Measurements from ENCODE around the gene EMC8. TPM values are rescaled to one million over a fixed set of nuclear protein-coding genes. Genes with fewer than 3 reads are reported as not detected.

The EMC8 gene
- total RNA-seq, 2 donors from 2014 or later: 60.1 to 67.6 TPM

GRCh38 chr16:85774811-85775210 lies 24.5 kb downstream of the EMC8 start:
- Mint-ChIP-seq H3K27ac (no peak overlapping the region), H3K4me3 (no peak overlapping the region), H3K4me1 (no peaks in the 10 kb centered on the region), H3K27me3 (ENCODE audit: insufficient read depth) (no peaks in the 10 kb centered on the region), H3K9me3 (no peaks in the 10 kb centered on the region), H3K36me3 (ENCODE audit: low read depth) (peaks cover 62% of the 10 kb centered on the region)
- H3K4me3 ChIP-seq (ENCODE audit: low read length): no peak overlapping the region
- no peaks in the 10 kb centered on the region for H3K4me1 ChIP-seq (ENCODE audit: control insufficient read depth, insufficient read depth, low read length)
- no peak overlapping the region for H3K9ac ChIP-seq (ENCODE audit: extremely low read depth, low read length, poor library complexity, severe bottlenecking)
- DNase-seq: no peak
- H3K36me3 ChIP-seq (ENCODE audit: control insufficient read depth, insufficient read depth, low read length): peaks cover 50% of the 10 kb centered on the region
- H3K27me3 ChIP-seq (ENCODE audit: control insufficient read depth, insufficient read depth, low read length, poor library complexity, severe bottlenecking): no peaks in the 10 kb centered on the region
- TF ChIP-seq, protein P1, sequence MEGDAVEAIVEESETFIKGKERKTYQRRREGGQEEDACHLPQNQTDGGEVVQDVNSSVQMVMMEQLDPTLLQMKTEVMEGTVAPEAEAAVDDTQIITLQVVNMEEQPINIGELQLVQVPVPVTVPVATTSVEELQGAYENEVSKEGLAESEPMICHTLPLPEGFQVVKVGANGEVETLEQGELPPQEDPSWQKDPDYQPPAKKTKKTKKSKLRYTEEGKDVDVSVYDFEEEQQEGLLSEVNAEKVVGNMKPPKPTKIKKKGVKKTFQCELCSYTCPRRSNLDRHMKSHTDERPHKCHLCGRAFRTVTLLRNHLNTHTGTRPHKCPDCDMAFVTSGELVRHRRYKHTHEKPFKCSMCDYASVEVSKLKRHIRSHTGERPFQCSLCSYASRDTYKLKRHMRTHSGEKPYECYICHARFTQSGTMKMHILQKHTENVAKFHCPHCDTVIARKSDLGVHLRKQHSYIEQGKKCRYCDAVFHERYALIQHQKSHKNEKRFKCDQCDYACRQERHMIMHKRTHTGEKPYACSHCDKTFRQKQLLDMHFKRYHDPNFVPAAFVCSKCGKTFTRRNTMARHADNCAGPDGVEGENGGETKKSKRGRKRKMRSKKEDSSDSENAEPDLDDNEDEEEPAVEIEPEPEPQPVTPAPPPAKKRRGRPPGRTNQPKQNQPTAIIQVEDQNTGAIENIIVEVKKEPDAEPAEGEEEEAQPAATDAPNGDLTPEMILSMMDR (conservative IDR thresholded peaks at IDR 0.05): no peak
- H3K9me3 ChIP-seq (ENCODE audit: control insufficient read depth, low read length): no peaks in the 10 kb centered on the region
- no peak overlapping the region for H3K27ac ChIP-seq (ENCODE audit: low read depth, low read length)
- 61 to 94% methylated on average over 2 to 8 of the region's 8 CpGs for WGBS, 2 experiments (ENCODE audit: insufficient coverage in 1 of 2, insufficient read length in 1 of 2)

- H3K27ac ChIP-seq (ENCODE audit: low read depth, low read length): no peak overlapping the region
- TF ChIP-seq, protein P1 (conservative IDR thresholded peaks at IDR 0.05): no peak
- peaks cover 43% of the 10 kb centered on the region for H3K36me3 ChIP-seq (ENCODE audit: control insufficient read depth, insufficient read depth, low read length)
- no peaks in the 10 kb centered on the region for H3K9me3 Mint-ChIP-seq
- H3K27me3 Mint-ChIP-seq (ENCODE audit: insufficient read depth): no peaks in the 10 kb centered on the region
- no peak overlapping the region for H3K4me3 Mint-ChIP-seq
- H3K27ac Mint-ChIP-seq: no peak overlapping the region
- no peak overlapping the region for H3K4me3 ChIP-seq (ENCODE audit: low read length)
- H3K9ac ChIP-seq (ENCODE audit: extremely low read depth, low read length, poor library complexity, severe bottlenecking): no peak overlapping the region
- no peaks in the 10 kb centered on the region for H3K4me1 Mint-ChIP-seq
- peaks cover 57% of the 10 kb centered on the region for H3K36me3 Mint-ChIP-seq (ENCODE audit: low read depth)
- no peaks in the 10 kb centered on the region for H3K4me1 ChIP-seq (ENCODE audit: control insufficient read depth, insufficient read depth, low read length)
- 97 to 100% methylated on average over 3 to 5 of the region's 6 CpGs for WGBS, 2 experiments (ENCODE audit: insufficient coverage in 1 of 2, insufficient read length in 1 of 2)
- DNase-seq: no peak
- H3K9me3 ChIP-seq (ENCODE audit: control insufficient read depth, low read length): no peaks in the 10 kb centered on the region
- no peaks in the 10 kb centered on the region for H3K27me3 ChIP-seq (ENCODE audit: control insufficient read depth, insufficient read depth, low read length, poor library complexity, severe bottlenecking)
Measured at GRCh38 chr16:85774136-85774535, 25.2 kb downstream of the EMC8 start.

GRCh38 chr16:85773044-85773443 lies 26.3 kb downstream of the EMC8 start:
- no peaks in the 10 kb centered on the region for H3K27me3 ChIP-seq (ENCODE audit: control insufficient read depth, insufficient read depth, low read length, poor library complexity, severe bottlenecking)
- 90 to 95% methylated on average over 5 to 6 of the region's 6 CpGs for WGBS, 2 experiments (ENCODE audit: insufficient coverage in 1 of 2, insufficient read length in 1 of 2)
- H3K4me1 Mint-ChIP-seq: peaks cover 7% of the 10 kb centered on the region
- H3K36me3 ChIP-seq (ENCODE audit: control insufficient read depth, insufficient read depth, low read length): peaks cover 32% of the 10 kb centered on the region
- H3K9me3 Mint-ChIP-seq: no peaks in the 10 kb centered on the region
- no peaks in the 10 kb centered on the region for H3K9me3 ChIP-seq (ENCODE audit: control insufficient read depth, low read length)
- H3K4me3 ChIP-seq (ENCODE audit: low read length): no peak overlapping the region
- peaks cover 46% of the 10 kb centered on the region for H3K36me3 Mint-ChIP-seq (ENCODE audit: low read depth)
- H3K27ac Mint-ChIP-seq: no peak overlapping the region
- no peaks in the 10 kb centered on the region for H3K27me3 Mint-ChIP-seq (ENCODE audit: insufficient read depth)
- TF ChIP-seq, protein P1 (conservative IDR thresholded peaks at IDR 0.05): no peak
- H3K27ac ChIP-seq (ENCODE audit: low read depth, low read length): no peak overlapping the region
- DNase-seq: no peak
- no peak overlapping the region for H3K9ac ChIP-seq (ENCODE audit: extremely low read depth, low read length, poor library complexity, severe bottlenecking)
- H3K4me3 Mint-ChIP-seq: no peak overlapping the region
- peaks cover 4% of the 10 kb centered on the region for H3K4me1 ChIP-seq (ENCODE audit: control insufficient read depth, insufficient read depth, low read length)

Measured in endodermal cell (in vitro differentiated cells).